ENCODE data around the gene NEUROD1.

NEUROD1 gene

DNA sequence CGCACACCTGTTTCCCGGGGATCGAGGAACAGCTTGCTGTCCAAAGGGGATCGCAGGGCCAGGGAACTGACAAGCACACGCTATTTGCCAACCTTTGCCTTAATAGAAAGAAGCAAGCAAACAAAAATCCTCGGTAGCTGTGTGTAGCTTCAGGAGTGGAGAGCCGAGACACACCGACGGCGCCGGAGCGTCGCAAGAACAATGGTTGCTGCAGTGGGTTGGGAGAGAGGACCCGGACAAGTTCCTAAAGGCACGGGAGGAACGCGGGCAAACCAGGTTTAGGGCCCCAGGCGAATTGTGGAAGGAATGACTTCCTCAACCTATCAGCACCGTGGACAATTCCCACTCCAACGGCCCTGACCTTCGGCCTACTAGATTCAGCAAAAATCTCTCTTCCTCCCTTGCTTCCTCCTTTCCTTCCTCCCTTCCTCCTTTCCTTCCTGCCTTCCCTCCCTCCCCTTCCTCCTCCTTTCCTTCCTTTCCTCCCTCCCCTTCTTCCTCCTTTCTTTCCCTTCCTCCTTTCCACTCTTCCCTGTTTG, 4.9 kb upstream of the NEUROD1 start:
- no peak overlapping the region for H3K27ac ChIP-seq (ENCODE audit: low read length)
- H3K4me2 ChIP-seq (ENCODE audit: insufficient read depth, low read length): no peak overlapping the region
- H3K27me3 ChIP-seq (ENCODE audit: insufficient read depth, low read length, poor library complexity): no peaks in the 10 kb centered on the region
- TF ChIP-seq EZH2 (IDR thresholded peaks at IDR 0.05; ENCODE audit: borderline replicate concordance, low read depth, low read length, severe bottlenecking): no peak
- TF ChIP-seq, protein P1, sequence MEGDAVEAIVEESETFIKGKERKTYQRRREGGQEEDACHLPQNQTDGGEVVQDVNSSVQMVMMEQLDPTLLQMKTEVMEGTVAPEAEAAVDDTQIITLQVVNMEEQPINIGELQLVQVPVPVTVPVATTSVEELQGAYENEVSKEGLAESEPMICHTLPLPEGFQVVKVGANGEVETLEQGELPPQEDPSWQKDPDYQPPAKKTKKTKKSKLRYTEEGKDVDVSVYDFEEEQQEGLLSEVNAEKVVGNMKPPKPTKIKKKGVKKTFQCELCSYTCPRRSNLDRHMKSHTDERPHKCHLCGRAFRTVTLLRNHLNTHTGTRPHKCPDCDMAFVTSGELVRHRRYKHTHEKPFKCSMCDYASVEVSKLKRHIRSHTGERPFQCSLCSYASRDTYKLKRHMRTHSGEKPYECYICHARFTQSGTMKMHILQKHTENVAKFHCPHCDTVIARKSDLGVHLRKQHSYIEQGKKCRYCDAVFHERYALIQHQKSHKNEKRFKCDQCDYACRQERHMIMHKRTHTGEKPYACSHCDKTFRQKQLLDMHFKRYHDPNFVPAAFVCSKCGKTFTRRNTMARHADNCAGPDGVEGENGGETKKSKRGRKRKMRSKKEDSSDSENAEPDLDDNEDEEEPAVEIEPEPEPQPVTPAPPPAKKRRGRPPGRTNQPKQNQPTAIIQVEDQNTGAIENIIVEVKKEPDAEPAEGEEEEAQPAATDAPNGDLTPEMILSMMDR (IDR thresholded peaks at IDR 0.05; ENCODE audit: borderline replicate concordance, extremely low read depth, low read length, poor library complexity, severe bottlenecking): no peak
- no peaks in the 10 kb centered on the region for H3K79me2 ChIP-seq (ENCODE audit: insufficient read depth, low read length)
- H3K36me3 ChIP-seq (ENCODE audit: insufficient read depth, low read length): no peaks in the 10 kb centered on the region
- ATAC-seq (ENCODE audit: insufficient read depth, low read depth): no peak
- no peaks in the 10 kb centered on the region for H3K9me3 ChIP-seq (ENCODE audit: insufficient read depth, low read length, severe bottlenecking)
- DNase-seq: no peak
- no peak overlapping the region for H3K9ac ChIP-seq (ENCODE audit: low read depth, low read length)
- no peak overlapping the region for H2AFZ ChIP-seq (ENCODE audit: low read depth, low read length)
- H3K4me3 ChIP-seq (ENCODE audit: low read depth in 1 of 2, low read length in 2 of 2): no peak overlapping the region
- H3K4me1 ChIP-seq (ENCODE audit: insufficient read depth, low read length): no peaks in the 10 kb centered on the region
- H4K20me1 ChIP-seq (ENCODE audit: insufficient read depth, low read length): no peaks in the 10 kb centered on the region

DNA sequence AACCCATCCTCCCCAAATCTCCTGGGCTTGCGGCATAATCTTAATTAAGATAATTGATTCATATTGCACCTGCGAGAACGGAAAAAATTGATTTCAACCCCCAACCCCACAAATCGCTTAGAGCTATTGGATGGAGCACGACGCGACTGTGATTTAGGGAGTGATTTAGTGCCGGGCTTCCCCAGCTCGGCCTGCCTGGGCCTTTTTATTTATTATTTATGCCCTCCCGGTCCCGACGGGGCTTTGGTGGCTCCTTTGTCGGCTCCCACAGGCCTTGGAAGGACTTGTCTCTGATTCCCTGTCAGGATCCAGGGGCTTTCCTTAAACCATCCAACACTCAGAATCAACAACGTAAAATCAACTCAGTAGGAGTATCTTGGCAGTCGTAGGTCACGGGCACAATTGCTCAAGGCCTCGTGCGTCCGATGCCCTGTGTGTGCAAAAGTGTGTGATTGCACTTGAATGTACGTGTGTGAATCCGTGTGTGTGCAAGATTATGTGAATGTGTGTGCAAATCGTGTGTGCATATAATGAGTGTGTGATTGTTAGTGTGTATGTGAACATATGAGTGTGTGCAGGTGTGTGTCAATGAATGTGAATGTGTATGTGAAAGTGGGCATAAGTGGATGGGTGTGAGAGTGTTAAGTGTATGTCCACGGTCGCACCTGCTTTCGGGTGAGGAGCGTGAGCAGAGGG, 4.3 kb upstream of the NEUROD1 start:
- TF ChIP-seq, protein P1 (IDR thresholded peaks at IDR 0.05; ENCODE audit: borderline replicate concordance, extremely low read depth, low read length, poor library complexity, severe bottlenecking): no peak
- Histone ChIP-seq H3K4me2 (ENCODE audit: insufficient read depth, low read length) (no peak overlapping the region), H3K36me3 (ENCODE audit: insufficient read depth, low read length) (no peaks in the 10 kb centered on the region), H3K4me1 (ENCODE audit: insufficient read depth, low read length) (no peaks in the 10 kb centered on the region), H3K9ac (ENCODE audit: low read depth, low read length) (no peak overlapping the region), H3K27ac (ENCODE audit: low read length) (no peak overlapping the region), H2AFZ (ENCODE audit: low read depth, low read length) (no peak overlapping the region), H4K20me1 (ENCODE audit: insufficient read depth, low read length) (no peaks in the 10 kb centered on the region), H3K79me2 (ENCODE audit: insufficient read depth, low read length) (no peaks in the 10 kb centered on the region), H3K9me3 (ENCODE audit: insufficient read depth, low read length, severe bottlenecking) (no peaks in the 10 kb centered on the region), H3K27me3 (ENCODE audit: insufficient read depth, low read length, poor library complexity) (no peaks in the 10 kb centered on the region), H3K4me3 (ENCODE audit: low read depth in 1 of 2, low read length in 2 of 2) (no peak overlapping the region)
- ATAC-seq (ENCODE audit: insufficient read depth, low read depth) (no peak), DNase-seq (no peak)

DNA sequence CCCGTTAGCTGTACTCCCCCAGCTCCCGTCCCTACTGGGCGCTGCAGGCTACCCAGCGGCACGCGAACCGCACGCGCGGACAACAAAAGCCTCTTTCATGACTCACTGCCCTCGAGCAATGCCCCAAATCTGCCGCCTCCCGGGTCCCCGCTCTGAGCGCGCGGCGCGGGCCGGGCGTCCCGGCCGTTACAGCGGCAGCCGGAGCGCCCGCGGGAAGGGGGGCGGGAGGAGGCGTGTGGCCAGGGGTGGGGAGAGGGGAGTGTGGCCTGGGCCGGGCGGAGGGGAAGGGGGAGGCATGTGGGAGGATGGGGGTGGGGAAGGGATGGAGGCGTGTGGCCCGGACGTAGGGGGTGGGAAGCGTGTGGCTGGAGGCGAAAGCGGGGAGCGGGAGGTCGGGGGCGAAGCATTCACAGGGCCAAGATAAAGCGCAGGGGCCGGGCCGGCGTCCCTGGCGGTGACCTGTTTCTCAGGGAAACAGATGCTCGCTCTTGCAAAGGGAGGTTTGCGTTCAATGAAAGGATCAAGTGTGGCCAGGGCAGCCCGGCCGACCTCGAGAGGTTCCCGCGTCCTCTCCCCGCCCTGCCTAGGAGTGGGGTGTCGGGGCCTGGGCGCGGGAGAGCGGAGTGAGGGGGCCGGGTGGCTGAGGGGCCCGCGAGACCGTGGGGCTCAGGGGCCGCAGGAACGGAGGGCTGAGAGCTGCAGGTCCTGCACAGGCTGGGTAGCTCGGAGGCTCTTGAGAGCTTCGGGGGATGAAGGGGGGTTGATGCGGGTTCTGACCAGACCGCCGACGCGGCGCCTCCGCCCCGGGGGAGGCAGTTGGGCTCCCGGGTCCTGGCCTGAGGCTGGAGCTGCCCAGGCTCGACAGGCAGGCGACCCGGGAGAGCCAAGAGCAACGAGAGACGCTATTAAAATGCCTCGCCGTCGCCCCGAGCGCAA, 3.5 kb upstream of the NEUROD1 start:
- H3K27me3 ChIP-seq (ENCODE audit: insufficient read depth, low read length, poor library complexity): no peaks in the 10 kb centered on the region
- no peak overlapping the region for H3K27ac ChIP-seq (ENCODE audit: low read length)
- no peak for ATAC-seq (ENCODE audit: insufficient read depth, low read depth)
- H3K9ac ChIP-seq (ENCODE audit: low read depth, low read length): no peak overlapping the region
- H3K4me3 ChIP-seq (ENCODE audit: low read depth in 1 of 2, low read length in 2 of 2): no peak overlapping the region
- no peaks in the 10 kb centered on the region for H3K36me3 ChIP-seq (ENCODE audit: insufficient read depth, low read length)
- TF ChIP-seq EZH2 (IDR thresholded peaks at IDR 0.05; ENCODE audit: borderline replicate concordance, low read depth, low read length, severe bottlenecking): no peak
- TF ChIP-seq, protein P1 (IDR thresholded peaks at IDR 0.05; ENCODE audit: borderline replicate concordance, extremely low read depth, low read length, poor library complexity, severe bottlenecking): no peak
- H3K4me2 ChIP-seq (ENCODE audit: insufficient read depth, low read length): no peak overlapping the region
- H3K4me1 ChIP-seq (ENCODE audit: insufficient read depth, low read length): no peaks in the 10 kb centered on the region
- H3K79me2 ChIP-seq (ENCODE audit: insufficient read depth, low read length): no peaks in the 10 kb centered on the region
- no peak overlapping the region for H2AFZ ChIP-seq (ENCODE audit: low read depth, low read length)
- H3K9me3 ChIP-seq (ENCODE audit: insufficient read depth, low read length, severe bottlenecking): no peaks in the 10 kb centered on the region
- DNase-seq: no peak
- no peaks in the 10 kb centered on the region for H4K20me1 ChIP-seq (ENCODE audit: insufficient read depth, low read length)

All from DND-41 (cell line).